HG03565 (cell line): Measurements from ENCODE around the gene RAD51AP2.
"Not testable (repeated sequence)": the region's sequence is repeated elsewhere in the genome, so short reads cannot be mapped to it uniquely, and the experiment has no call there.

Experiments used
- ATAC-seq: cut with Tn5 transposase; IDR thresholded peaks from one replicate; pipeline ENCODE4 v1.9.1; 2021; ENCODE audit warnings: mild to moderate bottlenecking, moderate library complexity; ENCODE audit not compliant: unreplicated experiment

The RAD51AP2 gene

DNA sequence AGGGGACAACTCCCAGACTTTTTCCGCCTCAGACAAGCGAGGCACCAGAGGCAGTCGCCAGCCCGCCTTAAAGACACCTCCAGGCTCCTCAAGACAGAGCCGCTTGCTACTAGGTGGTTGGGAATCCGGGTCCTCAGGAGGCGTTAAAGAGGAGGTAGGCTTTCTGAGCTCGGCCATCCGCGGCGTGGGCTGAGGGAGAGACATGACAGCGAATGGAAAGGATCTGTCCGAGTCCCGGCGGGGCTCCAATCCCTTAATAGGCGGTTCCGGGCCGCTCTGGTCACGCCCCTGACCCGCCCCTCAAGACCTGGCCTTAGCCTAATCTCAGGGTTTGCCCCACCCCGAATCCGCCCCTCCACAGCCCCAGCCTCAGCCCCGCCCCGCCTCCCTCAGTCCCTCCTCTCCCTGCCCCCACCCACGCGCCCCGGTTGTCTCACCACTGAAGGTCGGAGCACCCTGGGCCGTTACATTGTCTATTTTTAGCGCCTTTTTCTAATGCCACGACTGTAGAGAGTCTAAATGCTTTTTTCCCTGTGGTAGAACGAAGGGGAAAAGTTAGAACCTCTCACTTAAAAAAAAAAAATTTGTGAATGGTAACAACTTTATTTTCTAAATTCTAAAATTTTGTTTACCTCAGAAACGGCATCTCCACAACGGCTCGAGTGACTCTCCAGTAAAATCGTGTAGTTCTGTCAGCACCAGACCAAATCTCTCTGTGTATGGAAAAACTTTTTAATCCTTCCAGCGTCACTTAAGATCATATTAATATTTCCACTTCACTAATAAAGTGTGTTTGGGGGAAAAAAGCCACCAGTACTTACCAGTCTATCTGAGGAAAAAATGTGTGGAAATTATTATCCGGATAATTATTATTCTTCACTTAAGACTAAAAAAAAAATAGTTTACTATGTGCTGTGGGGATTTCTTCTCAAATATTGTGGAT lies at the start of gene RAD51AP2:
Gene RAD51AP2, minus strand, starts transcription at position 229 of the 943 bp plus-strand sequence. Its CDS starts 25 bp downstream, at position 204.
- ATAC-seq = peak; percentile 67

DNA sequence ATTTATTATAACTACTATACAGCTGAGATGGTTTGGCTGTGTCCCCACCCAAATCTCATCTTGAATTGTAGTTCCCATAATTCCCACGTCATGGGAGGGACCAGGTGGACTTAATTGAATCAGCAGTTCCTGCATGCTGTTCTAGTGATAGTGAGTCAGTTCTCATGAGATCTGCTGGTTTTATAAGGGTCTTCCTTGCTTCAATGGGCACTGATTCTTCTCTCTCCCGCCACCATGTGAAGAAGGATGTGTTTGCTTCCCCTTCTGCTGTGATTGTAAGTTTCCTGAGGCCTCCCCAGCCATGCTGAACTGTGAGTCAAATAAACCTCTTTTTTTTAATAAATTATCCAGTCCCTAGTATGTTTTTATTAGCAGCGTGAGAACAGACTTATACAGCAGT lies 47.5 kb upstream of the RAD51AP2 start:
- ATAC-seq = not testable (repeated sequence)

- ATAC-seq = no peak
These were observed 40.6 kb upstream of the RAD51AP2 start for GRCh38 chr2:17558878-17559277.

DNA sequence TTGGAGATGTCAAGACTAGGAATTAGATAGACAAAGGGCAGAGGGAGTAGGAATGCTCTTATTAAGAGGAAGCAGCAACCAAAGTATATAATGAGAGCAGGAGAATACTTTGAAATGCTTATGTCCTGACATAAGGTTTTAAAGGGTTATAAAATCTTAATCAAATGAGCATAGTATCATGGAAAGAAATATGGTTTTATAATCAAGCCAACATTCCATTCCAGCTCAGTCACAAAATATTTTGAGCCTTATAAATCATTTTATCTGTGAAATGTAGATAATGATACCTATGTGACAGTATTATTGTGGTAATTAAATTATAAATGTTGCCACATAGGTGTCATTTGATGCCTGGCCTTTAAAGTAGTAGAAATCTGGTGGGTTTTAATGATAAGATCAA lies 39.8 kb upstream of the RAD51AP2 start:
- ATAC-seq = no peak

GRCh38 chr2:17557596-17557995 lies 39.4 kb upstream of the RAD51AP2 start:
- ATAC-seq = no peak

DNA sequence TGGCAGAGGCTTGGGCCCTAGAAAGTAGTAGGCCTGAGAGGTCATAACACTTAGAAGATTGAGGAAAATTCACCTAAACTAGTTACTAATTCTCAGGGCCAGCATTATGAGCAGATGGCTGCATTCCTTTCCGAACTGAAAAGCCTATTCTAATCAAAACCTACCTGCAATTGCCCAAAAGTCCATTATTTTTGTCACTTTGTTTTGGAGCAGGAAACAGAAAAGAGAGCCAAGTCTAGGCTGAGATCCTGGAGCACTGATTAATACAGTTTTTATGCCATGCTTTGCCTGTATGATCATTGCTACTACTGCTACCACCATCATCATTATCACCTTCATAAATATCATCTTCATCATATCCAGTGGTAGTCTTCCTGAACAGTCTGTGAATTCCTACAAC lies 36.9 kb upstream of the RAD51AP2 start:
- ATAC-seq = no peak

DNA sequence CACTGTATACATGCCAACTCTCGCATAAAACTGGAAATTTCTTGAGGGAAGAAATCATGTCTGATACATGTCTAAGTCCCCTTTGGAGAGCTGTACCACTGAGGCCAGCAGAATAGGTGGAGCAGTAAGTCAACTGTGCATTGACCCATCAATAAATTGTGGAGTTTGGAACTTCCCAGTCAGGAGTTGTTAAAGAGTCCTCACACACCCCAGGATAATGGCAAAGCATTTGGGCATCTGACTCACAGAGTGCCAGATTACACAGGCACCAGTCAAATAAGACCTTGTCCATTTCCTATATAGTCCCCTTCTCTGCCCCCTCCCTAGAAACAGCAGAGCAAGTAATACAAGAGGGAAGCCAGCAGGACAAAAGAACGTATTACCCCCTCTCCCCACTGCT lies 32.7 kb upstream of the RAD51AP2 start:
- ATAC-seq = no peak

DNA sequence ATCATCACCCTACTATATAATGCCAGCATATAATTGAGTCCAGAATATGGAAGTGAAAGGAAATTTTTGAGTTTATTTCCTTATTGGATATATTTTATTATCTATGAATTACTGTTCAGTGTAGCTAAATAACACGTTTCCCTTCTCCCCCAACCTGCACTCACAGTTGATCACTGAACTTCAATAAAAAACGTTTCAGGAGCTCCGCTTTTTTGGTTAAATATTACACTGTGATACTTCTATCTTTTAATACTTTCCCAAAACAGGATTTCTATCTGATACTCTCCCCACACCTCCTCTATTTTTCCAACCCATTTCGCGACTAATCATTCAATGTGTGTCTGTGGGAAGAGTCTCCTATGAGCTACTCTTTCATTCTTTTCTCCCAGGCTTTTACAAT lies 29.5 kb upstream of the RAD51AP2 start:
- ATAC-seq = no peak

DNA sequence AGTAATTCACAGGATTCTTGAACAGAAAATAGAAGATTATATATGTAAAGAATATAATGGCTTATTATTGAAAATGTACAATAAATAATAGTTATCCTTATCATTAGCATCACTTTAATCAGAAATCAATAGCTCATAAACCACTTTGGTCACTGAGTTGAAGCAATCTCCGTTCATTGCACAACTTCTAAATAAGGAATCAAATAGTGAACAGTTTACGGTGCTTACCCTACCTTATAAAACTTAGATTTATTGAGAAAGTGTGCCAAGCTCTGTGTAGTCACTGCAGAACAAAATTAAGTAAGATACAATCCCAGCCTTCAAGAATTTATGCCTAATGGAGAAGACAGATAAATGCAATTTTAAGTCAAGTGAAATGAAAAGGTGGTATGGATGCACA lies 29.0 kb upstream of the RAD51AP2 start:
- no peak for ATAC-seq

- ATAC-seq = no peak
These were observed 27.7 kb upstream of the RAD51AP2 start for GRCh38 chr2:17545680-17546613.

GRCh38 chr2:17544256-17544655 lies 26.0 kb upstream of the RAD51AP2 start:
- no peak for ATAC-seq

- no peak for ATAC-seq
These were observed 25.6 kb upstream of the RAD51AP2 start for GRCh38 chr2:17543848-17544247.

DNA sequence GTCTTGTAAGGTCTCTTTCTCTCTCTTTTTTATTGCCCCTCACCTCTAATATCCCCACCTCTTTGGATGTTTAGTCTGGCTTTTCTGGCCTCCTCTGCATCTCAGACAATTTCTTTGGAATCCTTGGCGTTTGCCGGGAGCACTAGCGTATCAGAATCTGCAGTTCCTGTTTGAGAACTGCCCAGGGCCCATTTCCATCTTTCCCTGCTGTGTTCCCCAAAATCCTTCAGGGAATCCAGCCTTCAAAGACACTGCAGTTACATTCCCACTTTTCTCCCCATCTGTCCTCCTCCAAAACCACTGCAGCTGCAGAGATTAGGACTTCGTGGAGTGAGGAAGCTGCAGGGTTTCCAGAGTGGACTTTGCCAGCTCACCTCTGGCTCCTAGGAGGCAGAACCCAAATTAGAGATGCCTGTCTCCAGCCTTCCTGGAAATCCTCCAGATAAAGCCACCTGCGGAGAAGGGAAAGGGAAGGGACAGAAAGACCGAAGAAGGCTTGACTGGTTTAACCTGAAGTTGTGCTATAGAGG lies 25.0 kb upstream of the RAD51AP2 start:
- no peak for ATAC-seq

DNA sequence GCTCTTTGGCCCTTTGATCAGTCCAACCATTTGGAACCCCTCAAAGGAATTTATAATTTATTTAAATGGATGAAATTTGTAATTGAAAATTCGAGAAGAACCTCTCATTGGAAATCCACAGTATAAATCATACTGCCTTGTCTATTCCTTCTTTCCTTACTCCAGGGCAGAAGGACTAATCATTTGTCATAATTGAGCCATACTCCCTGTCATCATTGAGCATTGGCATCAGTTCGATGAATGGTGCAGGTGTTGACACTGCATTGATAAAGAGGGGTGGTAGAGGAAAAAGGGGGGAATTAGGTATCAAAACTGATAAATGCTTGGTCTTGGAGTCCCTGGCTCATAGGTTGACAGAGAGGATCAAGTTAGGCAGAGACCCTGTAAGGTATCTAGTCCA lies 24.2 kb upstream of the RAD51AP2 start:
- ATAC-seq = no peak

DNA sequence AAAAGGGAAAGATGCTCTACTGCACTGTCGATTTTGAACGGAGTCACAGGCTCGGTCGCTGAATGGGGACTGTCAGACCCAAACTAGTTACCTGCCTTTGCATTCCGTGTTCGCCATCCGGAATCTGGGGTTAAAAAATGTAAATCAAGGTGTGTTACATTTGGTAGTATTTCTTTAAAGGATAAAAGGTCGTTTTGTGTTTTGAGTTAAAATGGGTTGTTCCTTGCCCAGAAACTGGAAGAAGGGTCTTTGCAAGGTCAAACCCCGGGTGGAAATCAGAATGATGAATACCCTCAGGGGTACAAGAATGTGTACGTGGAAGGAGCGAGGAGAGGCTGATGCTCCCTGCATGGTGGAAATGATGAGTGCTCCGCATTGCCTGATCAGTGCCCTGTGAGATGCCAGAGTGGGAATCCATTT lies 23.3 kb upstream of the RAD51AP2 start:
- ATAC-seq = no peak

GRCh38 chr2:17540813-17541530 lies 22.7 kb upstream of the RAD51AP2 start:
- ATAC-seq = no peak

DNA sequence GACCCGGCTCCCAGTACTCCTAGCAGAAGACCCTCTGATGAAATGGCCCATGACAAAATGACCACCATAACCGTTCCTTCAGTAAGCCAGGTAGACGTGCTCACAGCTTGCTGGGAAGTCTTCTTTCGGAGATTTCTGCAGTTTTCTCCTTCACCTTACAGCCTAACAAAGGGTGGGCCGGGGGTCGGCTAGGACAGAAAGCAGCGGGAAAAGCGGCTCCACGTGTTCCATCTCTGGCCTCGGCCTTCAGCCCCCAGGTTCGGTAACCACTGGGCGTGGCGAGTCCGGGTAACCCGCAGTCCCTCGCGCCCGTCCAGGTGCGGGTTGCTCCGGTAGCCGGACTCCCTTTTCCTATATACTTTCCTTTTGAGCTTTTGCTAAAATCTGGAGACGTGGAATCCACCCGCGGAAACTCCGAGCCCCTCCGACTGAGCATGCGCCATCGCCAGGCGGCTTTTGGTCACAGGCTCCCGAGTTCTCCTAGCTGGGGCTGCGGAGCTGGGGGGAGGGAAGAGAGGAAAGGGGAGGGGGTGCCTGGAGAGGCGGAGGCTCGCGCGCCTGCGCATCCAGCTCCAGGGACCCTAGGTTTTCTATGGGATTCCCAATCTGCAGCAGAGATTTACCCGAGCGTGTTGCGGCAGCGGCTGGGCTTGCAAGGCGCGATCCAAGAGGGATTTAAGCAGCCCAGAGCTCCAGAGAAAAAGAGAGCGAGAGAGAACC lies 22.0 kb upstream of the RAD51AP2 start, which contains the start of gene VSNL1:
Gene VSNL1, plus strand, starts transcription at position 604 of the 720 bp plus-strand sequence. CDS start 51,379 bp downstream, outside the sequence.
- ATAC-seq = no peak

DNA sequence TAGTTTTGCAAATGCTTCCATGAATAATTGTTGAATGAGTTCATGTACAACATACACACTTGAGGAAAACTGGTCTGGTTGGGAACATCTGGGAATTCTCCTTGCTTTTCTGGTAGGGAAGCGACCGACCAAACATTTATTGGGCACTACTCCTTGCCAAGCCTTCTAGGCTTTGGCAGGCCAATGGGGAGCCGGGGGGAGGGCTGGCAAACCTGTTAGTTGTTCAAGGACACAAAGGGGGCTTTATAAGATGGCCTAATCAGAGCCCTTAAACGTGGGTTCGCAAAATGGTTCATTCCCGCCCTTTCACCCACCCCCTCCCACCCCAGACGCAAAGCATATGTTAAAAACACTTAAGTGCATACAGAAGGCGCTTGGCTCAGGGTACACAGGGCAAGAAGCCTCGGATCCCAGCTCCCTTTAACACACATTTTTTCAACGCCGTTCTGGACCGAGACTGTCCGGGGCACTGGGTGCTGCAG lies 21.4 kb upstream of the RAD51AP2 start:
- no peak for ATAC-seq

GRCh38 chr2:17538844-17539554 lies 20.8 kb upstream of the RAD51AP2 start:
- ATAC-seq = peak; percentile 43
